G401.6 (cell line): ENCODE data around the gene SAMD4A.

Experiments
- FAIRE-seq: peaks from 2 replicates; lab custom pipeline; 2012; peaks lifted over from hg19 to GRCh38; lab: Jason Lieb, UNC

SAMD4A gene

GRCh38 chr14:54660604-54661111 is 93.7 kb downstream of the SAMD4A start:
- no peak for FAIRE-seq

- no peak for FAIRE-seq
Measured at GRCh38 chr14:54662491-54663133, 95.7 kb downstream of the SAMD4A start.

DNA sequence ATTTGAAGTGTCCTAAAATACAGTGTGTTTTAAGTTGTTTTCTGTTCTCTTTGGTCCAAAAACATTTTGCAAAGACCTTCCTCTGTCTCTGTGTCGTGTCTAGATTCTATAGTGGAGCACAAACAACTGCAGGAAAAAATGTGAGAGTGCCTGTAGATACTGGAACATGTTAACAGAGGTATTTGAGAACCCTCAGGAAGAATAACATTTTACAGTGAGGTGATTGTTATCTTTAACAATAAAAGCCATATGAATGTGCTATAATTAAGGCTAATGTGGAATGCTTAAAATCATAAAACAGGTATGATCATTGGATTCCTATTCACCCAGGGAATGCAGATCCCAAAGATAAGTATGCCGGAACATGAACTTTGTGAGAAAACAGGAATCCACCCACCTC is 98.0 kb downstream of the SAMD4A start:
- FAIRE-seq = no peak

GRCh38 chr14:54665946-54666345 is 99.0 kb downstream of the SAMD4A start:
- no peak for FAIRE-seq

DNA sequence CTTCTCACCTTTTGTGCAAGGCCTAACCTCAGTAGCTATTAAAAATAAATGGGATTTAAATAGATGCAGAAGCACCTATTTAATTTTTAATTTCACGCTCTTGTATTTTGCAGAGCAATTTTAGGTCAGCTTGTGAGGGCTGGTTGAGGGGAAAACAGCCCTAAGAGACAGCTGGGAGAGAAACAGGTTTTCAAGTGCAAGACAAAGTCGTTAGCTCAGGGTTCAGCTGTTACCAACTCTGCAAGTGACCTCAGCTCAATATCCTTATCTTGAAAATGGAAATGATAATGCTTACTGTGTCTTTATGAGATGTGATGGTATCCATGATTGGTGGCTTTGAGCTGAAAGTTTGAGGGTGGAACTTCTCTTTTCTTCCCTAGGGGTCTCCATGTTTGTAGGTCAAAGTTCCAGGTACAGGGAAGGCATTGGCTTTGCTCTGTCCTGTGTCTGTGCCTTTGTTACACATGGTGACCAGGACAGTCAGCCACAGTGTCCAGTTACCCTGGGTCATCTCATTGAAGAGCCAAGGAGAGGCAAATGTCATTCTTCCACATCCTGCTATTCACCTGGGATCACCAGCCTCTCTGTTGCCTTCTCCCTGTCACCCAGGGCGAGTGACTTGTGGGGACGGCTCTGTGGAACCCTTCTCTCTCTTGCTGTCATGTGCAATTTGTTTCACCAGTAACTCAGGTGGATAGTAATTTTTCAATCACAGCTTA is 100.3 kb downstream of the SAMD4A start:
- no peak for FAIRE-seq

- no peak for FAIRE-seq
Measured at GRCh38 chr14:54667764-54668163, 100.8 kb downstream of the SAMD4A start.

- FAIRE-seq = no peak
Measured at GRCh38 chr14:54669721-54670561, 103.0 kb downstream of the SAMD4A start.

GRCh38 chr14:54671537-54671936 is 104.6 kb downstream of the SAMD4A start:
- FAIRE-seq = no peak

- no peak for FAIRE-seq
Measured at GRCh38 chr14:54672181-54672580, 105.3 kb downstream of the SAMD4A start.

DNA sequence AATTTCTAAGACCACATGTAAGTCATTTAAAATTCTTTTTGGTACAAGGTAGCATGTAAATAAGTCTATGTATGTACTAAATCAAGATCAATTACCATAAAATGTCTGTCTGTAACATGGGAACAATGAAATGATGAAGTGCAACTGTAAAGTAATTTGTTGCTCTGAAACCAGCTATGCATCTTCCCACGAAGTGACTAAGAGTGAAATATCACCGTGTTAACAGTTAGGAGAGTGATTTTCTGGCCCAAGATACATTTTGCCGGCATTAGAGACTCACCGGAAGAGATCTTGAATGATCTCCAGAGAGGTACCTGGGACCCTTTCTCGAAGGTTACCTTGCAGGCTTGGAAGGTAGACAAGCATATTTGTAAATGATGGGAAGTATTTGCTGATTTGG is 105.8 kb downstream of the SAMD4A start:
- FAIRE-seq = no peak

DNA sequence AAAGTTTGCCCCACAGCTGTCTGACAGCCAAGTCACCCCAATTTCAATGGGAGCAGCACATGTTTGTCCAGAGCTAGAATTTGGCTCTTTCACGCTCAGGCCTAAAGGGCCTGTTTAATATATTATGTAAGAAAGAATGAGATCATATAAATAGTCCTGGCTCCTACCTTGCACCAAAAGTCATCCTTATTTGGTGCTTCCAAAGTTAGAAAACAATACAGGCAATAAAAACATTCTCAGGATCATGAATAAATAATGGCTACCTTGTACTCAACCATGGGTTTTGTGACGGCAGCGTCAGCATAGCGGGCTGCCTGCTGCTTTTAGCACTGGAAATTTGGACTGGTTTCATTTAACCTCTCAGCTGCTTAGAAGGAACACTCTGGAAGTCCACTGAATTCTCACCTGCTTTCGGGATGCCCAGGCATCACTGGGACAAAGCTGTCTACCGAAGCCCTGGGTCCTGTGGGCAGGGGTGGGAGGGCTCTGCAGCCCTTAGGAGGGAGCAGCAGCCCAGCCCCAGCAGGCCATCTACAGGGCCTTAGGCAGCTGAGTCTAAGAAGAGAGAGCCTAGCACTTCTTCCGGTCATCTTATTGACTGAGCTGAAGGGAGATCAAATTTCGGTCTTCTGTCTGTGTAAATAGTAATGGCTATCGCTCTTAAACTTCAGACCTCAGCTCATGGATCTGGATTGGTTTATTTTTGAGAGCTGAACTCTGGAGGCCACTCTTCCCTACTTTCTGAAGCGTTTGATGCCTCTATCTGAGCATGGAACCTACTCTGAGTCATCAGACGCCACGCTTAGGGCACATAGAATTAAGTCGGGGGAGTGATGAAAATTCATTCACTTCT is 106.5 kb downstream of the SAMD4A start:
- FAIRE-seq = no peak

GRCh38 chr14:54674046-54674741 is 107.3 kb downstream of the SAMD4A start:
- no peak for FAIRE-seq

GRCh38 chr14:54675236-54676128 is 108.6 kb downstream of the SAMD4A start:
- FAIRE-seq = no peak

GRCh38 chr14:54676812-54677708 is 110.1 kb downstream of the SAMD4A start:
- FAIRE-seq = peak; percentile 40

- no peak for FAIRE-seq
Measured at GRCh38 chr14:54680651-54681050, 113.7 kb downstream of the SAMD4A start.

DNA sequence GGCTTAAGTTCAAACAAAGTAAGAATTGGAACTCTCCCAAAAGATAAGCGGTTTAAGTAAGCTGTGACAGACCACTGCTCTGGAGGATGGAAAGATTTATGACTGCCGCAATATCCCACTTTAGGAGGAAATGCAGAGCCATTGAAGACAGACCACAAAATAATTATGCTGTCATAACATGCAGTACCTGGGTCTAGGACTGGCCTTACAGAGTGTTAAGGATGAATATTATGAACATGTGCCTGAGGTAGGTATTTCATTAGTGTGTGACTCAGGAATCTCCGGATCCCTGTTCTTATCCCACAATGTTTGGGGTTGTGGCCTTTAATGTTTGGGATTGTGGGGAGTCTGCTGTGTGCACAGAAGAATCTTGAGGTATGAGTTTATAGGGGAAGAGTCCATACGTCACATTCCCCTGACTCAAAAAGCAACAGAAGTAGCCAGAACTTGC is 114.9 kb downstream of the SAMD4A start:
- FAIRE-seq = no peak

- no peak for FAIRE-seq
Measured at GRCh38 chr14:54682578-54682977, 115.7 kb downstream of the SAMD4A start.

DNA sequence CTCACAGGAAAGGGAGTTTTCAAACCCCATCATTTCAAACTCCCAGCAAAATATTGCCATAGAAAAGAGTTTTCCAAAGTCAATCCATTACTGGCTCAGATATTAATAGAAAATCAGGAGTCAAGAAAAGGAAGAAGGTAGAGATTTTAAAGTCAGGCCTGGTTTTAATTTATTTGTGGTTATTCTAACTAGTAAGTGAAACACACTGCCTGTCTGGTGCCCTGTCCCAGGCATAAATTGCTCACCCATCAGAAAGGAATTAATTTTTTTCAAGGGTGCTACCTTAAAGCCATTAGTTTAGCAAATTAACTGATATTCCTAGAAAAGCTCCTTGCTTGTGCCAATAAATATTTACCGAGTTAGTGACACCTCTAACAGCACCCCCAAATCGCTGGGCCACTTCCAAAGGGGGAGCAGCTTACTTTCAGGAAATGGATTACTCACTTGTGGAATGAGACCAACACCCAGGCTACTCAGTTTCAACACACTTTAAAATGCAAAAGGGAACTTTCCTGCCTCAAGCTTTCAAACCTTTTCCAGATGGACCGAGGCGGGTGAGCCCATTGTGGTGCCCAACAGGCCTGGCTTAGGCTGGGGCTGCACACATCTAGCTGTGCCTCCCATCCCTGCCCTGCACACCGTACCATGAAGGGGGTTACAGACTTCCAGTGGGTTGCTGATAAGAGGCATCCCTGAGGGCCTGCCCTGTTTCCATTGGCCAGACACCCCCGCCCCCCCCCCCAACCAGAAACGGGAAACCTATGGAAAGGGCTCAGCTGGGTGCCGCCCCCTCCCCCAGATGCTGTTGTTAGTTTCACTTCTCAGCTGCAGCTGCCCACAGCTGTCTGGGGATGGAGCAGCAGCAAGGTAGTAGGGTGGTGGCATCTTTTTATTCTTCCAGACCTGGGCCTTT is 117.2 kb downstream of the SAMD4A start:
- FAIRE-seq = no peak
